ENCODE data around the gene CEP83. TPM values are rescaled to one million over a fixed set of nuclear protein-coding genes. Genes with fewer than 3 reads are reported as not detected.
A peak's percentile ranks its signal among the peaks of the same experiment; 100 is the strongest.

Gene CEP83
- total and polyA plus RNA-seq, 2 donors (not counting 1 experiment from before 2014, with no cell fraction given) = 4.0 to 24.8 TPM

GRCh38 chr12:94258593-94258992, 201.1 kb downstream of the CEP83 start:
- Histone ChIP-seq H3K79me2 (ENCODE audit: control insufficient read depth, insufficient read depth, low read length) (no peaks in the 10 kb centered on the region), H3K9me3 (ENCODE audit: control extremely low read depth in 1 of 3, control insufficient read depth in 2 of 3, insufficient read depth in 1 of 3, low read length in 2 of 3) (no peaks in the 10 kb centered on the region), H3K27ac (ENCODE audit: low read length in 2 of 2) (peak overlapping the region in 1 of 2 donors; percentile 48), H4K20me1 (ENCODE audit: control insufficient read depth, insufficient read depth, low read length, poor library complexity, severe bottlenecking) (no peaks in the 10 kb centered on the region), H3K4me1 (ENCODE audit: control insufficient read depth in 2 of 2, insufficient read depth in 2 of 2, low read length in 2 of 2) (peaks cover 27 to 29% of the 10 kb centered on the region in 2 donors), H3K36me3 (replicated peaks in 1 of 2; ENCODE audit: control extremely low read depth in 1 of 2, control insufficient read depth in 1 of 2, extremely low read depth in 1 of 2, insufficient read depth in 2 of 2, low read length in 1 of 2) (peaks cover 18 to 40% of the 10 kb centered on the region in 2 experiments), H3K27me3 (replicated peaks in 1 of 4; ENCODE audit: control extremely low read depth in 1 of 4, control insufficient read depth in 3 of 4, insufficient read depth in 4 of 4, low read length in 3 of 4) (no peaks in the 10 kb centered on the region), H3K4me2 (replicated peaks; ENCODE audit: low read depth, low read length, poor library complexity, severe bottlenecking) (no peak overlapping the region), H2AFZ (ENCODE audit: insufficient read depth, low read depth, low read length, poor library complexity, severe bottlenecking) (no peak overlapping the region), H3K4me3 (ENCODE audit: control extremely low read depth in 1 of 5, extremely low read depth in 1 of 5, insufficient read depth in 1 of 5, low read depth in 2 of 5, low read length in 4 of 5) (no peak overlapping the region), H3K9ac (ENCODE audit: low read length) (no peak overlapping the region)
- peak overlapping the region; percentile 61 for H3K27ac Mint-ChIP-seq
- TF ChIP-seq EZH2 (IDR thresholded peaks at IDR 0.05; ENCODE audit: borderline replicate concordance, insufficient read depth, low read depth, low read length, poor library complexity, severe bottlenecking) = no peak
- peaks cover 37% of the 10 kb centered on the region for H3K4me1 Mint-ChIP-seq
- no peaks in the 10 kb centered on the region for H3K27me3 Mint-ChIP-seq
- ATAC-seq (ENCODE audit: low read depth) (no peak), DNase-seq (no peak)
- no peaks in the 10 kb centered on the region for H3K9me3 Mint-ChIP-seq (ENCODE audit: insufficient read depth)
- intact Hi-C loops (cut with micrococcal nuclease) = no loop called here
- H3K4me3 Mint-ChIP-seq = no peak overlapping the region
- ChIA-PET CTCF (no interaction called here), POLR2A (no interaction called here)
- 83% methylated on average over 1 of the region's 2 CpGs for WGBS (ENCODE audit: insufficient coverage)

Other genes starting within 250 kb of the CEP83 start
- gene TMCC3, start 190.7 kb upstream of the CEP83 start, total RNA-seq = 8.8 and 10.1 TPM in 2 replicates
- 4.5 TPM in 2 replicates for gene TMCC3, start 190.7 kb upstream of the CEP83 start, polyA plus RNA-seq